NK-92 (cell line): ENCODE measurements around the gene GALNT12.

ENCODE experiments used
- DNase-seq: peaks from one replicate; lab custom pipeline; 2025; ENCODE audit not compliant: unreplicated experiment; lab: John Stamatoyannopoulos, UW

The GALNT12 gene

DNA sequence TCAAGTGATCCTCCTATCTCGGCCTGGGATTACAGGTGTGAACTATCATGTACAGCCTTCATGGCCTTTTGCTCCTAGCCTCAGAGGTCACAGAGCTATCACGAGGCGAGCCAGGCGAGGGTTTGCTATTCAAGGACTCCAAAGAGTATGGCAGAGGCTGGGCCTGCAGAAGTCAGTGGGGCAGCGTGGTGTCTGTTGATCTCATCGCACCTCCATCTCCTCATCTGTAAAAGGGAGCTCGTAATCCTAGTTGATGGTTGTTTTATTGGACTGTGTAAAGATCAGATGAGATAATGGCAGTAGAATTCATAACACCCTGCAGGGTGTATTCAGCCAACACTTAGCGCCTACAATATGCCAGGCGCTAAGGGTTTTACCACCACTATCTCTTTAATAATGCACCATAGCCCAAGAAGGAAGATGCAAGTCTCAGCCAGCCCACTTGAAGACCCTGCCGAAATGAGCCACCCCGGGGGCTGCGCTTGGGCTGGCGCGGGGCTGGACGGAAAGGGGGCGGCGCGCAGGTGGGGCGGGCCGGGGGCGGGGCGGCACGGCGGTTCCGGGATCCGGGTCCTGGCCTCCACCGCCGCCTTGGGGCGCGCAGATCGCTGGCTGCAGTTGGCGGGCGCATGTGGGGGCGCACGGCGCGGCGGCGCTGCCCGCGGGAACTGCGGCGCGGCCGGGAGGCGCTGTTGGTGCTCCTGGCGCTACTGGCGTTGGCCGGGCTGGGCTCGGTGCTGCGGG is at the start of gene GALNT12:
Gene GALNT12 (plus strand): TSS at position 601 of the 744 bp plus-strand sequence. CDS start 29 bp downstream, at position 630.
- DNase-seq, result no peak

DNA sequence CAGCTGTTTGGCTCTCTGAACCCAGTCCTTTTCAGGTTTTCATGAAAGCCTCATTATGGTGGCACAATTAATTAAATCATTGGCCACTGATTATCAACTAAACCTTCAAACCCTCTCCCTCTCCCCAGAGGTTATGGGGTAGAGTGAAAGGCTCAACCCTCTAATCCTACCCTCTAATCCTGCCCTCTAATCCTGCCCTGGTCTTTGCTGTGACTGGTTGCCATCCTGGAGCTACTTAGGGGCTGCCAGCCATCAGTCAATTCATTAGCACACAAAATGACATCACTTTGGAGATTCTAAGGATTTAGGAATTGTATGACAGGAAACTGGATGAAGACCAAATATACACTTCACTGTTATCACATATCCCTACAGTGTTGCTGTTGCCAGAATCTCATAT is 47.2 kb upstream of the GALNT12 start:
- DNase-seq, result no peak

GRCh38 chr9:98763986-98764745 is 43.3 kb upstream of the GALNT12 start:
- no peak for DNase-seq

- no peak for DNase-seq
Measured at GRCh38 chr9:98765256-98765655, 42.2 kb upstream of the GALNT12 start.

DNA sequence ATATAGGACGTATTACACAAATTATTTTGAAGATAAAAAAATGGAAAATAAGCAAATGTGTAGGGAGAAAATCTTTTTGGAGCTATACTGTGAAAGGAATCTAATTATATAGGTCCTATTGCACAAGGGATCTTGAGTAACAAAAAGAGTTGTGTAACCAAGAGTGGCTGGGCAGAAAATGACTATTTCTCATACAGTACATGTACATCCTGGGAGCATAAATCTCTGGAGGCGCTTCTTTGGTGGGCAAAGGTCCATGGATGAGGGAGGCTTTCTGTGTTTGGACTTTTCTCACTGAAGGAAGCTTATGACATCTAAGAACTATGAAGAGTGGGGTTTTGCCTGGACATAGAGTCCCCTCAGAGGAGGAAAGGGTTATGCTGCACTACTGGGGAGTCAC is 40.9 kb upstream of the GALNT12 start:
- no peak for DNase-seq

DNA sequence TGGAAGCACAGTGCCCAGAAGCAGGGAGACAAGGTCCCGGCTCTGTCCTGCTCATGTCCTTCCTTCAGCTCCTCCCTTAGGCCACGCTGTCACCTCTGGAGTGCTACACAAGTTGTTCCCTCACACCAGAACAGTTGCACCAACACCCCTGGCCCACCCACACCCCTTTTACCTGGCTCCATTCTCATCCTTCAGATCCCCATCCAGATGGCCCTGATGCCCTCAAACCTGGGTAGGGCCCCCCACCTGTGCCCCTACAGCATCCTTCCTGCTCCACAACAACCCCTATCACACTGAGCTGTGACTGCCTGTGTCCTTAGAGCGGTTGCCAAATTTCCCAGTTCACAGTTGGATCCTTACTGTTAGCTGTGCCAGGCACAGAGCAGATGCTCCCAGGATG is 40.3 kb upstream of the GALNT12 start:
- DNase-seq, result no peak

GRCh38 chr9:98767915-98768314 is 39.6 kb upstream of the GALNT12 start:
- no peak for DNase-seq

DNA sequence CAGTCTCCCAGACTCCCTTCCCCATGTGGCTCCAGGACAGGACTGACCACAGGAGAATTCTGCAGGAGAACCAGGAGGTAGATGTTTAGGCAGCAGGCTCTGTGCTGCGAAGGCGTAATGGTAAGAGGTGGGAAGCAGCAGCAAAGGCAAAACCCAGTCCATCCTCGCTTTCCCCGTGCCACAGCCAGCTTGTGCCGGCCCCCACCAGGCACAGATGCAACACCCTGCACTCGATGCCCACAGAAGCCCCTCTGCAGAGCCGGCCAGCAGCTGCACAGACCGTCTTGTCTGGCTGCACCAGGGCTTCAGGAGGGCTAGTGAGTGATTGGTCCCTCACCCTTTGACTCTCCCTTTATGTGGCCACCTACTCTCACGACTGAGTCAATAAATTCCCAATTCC is 39.1 kb upstream of the GALNT12 start:
- no peak for DNase-seq

DNA sequence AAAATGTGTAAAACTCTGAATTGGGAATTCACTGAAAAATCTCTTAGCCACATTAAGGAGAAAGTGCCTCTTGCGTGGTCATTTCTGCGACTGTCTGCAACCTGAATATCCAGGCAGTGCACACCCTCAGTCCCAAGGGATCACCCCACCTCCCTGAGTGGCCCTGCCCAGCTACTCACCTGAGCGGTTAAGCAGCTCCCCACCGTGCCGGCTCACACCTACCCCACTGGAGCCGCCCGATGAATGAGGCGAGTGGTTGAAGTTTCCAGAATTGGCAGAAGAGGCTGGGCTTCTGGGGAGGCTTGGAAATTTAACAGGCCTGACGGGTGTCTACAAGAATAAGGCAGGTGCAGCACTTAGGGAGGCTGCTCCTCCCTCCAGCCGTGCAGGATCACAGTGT is 36.8 kb upstream of the GALNT12 start:
- DNase-seq, result no peak

- DNase-seq, result no peak
Measured at GRCh38 chr9:98771209-98771874, 36.1 kb upstream of the GALNT12 start.

- DNase-seq, result no peak
Measured at GRCh38 chr9:98772364-98773155, 34.9 kb upstream of the GALNT12 start.

GRCh38 chr9:98773721-98774120 is 33.7 kb upstream of the GALNT12 start:
- no peak for DNase-seq

GRCh38 chr9:98774746-98775145 is 32.7 kb upstream of the GALNT12 start:
- DNase-seq, result no peak

GRCh38 chr9:98775831-98776441 is 31.5 kb upstream of the GALNT12 start:
- DNase-seq, result no peak

DNA sequence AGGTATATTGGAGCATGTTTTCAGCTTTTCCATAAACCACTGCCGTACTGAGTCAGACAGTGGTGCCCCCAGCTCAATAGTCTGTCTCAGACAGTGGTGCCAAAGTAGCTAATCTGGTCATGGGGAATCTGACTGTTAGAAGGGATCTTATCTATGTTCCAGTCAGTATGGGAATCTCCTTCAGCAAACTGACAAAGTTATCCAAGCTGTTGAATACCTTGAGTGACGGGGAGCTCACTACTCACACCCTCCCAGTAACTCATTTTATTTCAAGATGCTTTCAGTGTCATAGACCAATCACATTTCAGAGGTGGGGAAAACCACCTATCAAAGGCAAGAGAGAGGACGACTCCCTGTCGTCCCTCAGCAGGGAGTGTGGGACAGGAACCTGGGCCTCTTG is 29.9 kb upstream of the GALNT12 start:
- DNase-seq, result no peak

- DNase-seq, result no peak
Measured at GRCh38 chr9:98778251-98778650, 29.2 kb upstream of the GALNT12 start.

DNA sequence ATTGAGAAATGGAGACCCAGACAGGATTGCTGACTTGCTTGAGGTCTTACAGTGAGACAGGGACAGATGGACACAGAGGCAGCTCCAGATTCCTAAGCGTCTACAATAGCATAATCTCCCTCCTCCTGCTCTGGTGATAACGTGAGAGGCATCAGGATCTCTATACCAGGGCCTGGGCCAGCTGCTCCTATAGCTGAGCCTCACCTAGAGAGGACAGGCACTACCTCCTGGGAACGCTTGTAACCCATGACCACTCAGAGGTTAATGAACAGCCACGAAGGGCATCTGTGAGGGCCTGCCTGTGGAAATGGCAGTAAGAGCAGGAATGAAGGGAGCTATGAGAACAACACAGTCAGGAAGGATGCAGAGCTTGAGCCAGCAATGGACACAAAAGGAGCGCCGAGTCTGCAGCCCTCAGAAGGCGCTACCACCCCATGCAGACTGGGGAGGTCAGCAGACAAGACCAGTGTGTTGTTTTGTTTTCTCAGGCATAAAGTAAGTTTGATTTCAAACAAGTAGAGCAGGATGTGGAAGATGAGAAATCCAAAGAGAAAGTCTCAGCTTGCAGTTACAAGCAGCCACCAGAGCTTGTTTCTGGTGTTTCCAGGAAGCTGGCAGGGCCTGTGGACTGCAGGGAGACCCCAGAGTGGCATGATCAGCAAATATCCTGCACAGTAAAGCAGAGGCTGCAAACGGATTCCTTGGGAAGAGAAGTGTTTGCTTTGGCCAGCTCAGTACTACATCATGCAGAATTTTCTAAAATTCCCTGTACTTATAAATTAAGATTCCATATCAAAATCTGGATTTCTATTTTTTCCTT is 28.5 kb upstream of the GALNT12 start:
- no peak for DNase-seq

DNA sequence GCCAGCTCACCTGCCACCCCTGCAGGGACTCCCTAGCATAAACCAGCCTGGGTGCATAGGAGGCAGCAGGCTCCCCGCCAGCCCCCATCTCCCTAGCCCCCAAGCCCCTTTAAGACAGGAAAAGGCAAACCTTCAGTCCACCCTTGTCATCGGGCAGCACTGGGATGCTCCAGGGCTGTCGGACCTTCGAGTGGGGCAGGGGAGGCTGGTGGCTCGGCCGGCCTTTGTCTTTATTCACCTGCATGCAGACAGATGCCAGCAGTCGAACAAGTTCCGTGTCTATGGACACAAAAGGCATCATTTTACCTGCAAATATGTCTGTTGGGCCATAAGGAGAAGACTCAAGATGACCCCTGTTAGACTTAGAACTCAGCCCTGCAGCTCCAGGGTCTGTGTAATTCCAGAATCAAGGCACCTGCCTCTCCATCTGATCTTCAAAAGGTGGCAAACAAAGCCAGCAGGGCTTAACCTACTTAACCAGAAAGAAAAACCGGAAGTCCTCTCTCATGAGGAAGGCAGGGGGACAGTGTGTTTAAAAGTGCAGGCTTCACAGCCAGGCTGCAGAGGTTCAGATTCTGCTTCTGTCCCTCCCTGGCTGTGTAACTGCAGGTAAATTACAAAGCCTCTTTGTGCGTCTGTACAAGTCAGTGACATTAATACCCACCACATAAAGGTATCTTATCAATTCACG is 27.3 kb upstream of the GALNT12 start:
- DNase-seq, result no peak
